Ecto neural progenitor cell (in vitro differentiated cells): Measurements from ENCODE around the gene PHF24.

Experiments used
- DNase-seq: peaks from one replicate; pipeline ENCODE4 v3.0.0-alpha.2; 2018; ENCODE audit warnings: low spot score

The PHF24 gene

DNA sequence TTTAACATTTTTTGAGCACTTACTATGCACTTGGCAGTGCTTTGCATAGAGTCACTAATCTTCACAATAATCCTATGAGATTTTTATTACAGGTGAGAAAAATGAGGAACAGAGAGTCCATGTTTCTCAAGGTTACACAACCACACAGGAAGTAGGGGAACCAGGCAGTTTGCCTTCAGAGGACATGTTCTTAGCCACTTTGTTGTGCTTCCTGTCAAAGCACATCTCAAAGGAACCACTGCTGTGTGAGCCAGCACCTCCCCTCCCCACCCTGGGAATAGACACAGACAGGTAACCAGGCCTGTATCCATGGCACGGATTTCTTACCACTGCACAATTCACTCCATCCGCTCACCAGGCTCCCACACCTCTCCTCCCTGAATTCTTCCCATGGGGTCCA is 25.1 kb downstream of the PHF24 start:
- DNase-seq: no peak

DNA sequence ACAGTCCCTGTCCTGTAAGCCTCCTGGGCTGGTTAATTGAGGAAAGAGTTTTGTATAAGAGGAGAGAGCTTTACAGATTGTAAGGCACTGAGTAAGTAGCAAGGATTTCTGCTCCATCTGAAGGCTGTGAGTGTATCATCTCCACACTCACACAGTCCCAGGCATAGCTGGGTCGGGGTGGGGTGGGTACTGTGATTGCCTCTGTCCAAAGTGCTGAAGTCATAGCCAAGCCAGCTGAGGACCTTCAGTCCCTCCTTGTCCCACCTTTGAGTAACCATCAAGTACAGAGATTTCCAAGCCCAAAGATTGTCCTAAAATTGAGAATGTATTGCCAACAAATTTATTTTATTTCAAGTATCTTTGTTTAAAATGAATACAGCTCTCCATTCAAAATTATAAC is 26.0 kb downstream of the PHF24 start:
- DNase-seq: peak; percentile 71

DNA sequence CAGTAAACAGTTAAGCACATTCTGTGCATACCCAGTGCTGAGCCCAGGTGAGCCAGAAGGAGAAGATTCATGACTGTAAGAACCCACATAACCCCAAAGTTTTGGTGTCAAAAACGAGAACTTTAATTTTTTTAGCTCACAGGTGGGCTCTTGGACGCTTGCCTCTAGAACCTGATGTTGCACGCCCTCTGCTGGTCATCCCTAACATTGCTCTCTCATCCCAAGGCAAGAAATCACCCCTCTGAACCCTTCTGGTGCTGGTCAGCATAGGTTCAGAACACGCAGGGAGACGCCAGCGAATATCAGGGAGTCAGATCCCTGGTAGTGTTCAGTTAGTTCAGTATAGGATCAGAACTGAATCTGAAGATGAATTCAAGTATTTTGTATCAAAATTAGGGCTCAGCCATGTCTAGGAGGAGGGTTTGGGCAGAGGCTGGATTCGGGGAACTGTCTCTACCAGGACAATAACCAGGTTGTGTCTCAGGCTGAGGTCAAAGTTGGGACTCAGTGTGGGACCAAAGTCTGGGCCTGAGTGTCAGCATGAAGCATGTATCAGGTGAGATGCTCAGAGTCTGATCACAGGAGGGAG is 27.3 kb downstream of the PHF24 start:
- DNase-seq: peak; percentile 79

DNA sequence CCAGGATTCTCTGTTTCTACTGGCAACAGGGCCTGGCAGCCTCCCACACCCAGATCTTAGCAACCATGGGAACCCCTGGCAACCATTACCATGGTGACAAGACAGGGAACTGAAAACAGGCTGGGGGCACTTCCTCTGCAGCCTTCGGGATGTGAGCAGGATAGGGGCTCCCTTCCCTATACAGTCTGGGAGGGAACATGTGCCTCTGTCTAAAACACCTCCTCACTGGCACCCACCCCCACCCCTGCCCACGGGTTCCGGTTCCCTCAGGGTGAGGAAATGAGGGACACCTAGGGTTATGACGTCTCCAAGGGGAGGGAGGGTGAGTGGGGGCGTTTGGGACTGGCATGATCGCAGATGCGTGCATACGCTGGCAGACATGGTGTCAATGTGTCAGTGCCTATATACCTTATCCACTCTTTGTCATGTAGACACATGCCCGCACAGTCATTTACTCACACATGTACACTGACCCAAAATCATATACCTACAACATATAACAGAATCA is 28.5 kb downstream of the PHF24 start:
- DNase-seq: peak; percentile 71

DNA sequence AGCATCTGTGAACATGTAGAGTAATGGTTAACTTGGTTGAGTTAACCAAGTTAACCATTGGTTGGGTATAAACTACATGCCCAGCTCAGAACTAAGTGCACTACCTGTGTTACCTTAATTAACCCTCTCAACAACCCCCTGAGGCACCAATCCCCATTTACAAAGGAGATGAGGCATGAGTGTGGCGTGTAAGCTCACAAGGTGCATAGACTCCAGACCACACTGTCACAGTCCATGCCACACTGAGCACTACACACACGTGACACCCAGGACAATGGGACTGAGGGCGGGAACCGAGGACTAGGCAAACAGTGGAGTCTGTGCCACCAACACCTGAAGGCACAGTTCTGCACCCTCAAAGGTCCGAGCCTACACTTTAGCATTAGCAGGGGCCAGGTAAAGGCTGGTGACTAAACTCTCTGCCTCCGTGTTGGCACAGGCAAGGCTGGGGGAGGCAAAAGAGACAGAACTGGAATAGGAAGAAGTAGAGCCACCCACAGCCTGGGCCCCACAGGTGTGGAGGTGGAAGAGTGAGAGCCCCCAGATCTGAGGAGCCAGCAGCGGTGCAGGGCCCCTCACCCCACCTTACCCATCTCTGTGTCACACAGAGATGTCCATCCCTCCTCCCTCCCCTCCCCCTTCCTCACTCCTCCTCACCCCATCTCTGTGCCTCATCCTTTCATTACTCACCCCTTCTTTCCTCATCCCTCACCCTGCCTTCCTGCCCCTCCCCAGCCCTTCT is 29.2 kb downstream of the PHF24 start:
- peak; percentile 42 for DNase-seq

DNA sequence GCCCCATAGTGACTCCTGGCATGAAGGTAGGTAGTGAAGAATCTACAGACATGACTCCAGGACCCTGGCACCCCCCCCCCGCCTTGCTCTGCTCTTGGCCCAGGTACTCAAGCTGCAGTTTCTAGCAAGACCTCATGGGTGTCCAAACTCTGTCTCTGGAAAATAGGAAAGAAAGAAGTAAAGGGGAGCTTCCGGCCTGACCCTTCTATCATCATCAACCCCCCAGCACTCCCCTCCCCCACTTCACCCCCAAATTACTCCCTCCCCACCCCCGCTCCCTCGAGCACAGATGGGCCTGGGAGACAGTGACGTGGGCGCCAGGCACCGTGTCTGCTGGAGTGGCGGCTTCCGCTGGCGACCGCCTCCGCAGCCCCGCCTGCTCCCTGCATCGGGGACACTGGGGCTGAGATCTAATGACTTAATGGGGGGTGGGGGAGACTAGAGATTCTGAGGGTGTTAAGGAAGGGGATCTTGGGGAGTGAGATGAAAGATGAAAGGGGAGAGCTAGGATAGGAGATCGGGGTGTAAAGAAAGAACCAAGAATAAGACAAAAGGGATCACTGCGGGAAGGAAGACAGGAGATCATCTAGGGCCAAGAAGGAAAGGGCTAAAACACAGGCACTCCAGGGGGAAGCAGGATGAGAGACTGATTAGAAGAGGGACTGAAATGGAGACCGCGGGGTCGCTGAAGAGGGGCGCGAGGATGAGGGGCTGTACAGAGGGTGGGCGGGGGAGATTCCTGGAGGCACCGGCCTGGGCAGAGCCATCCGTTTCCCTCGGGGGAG is 30.3 kb downstream of the PHF24 start:
- no peak for DNase-seq

DNA sequence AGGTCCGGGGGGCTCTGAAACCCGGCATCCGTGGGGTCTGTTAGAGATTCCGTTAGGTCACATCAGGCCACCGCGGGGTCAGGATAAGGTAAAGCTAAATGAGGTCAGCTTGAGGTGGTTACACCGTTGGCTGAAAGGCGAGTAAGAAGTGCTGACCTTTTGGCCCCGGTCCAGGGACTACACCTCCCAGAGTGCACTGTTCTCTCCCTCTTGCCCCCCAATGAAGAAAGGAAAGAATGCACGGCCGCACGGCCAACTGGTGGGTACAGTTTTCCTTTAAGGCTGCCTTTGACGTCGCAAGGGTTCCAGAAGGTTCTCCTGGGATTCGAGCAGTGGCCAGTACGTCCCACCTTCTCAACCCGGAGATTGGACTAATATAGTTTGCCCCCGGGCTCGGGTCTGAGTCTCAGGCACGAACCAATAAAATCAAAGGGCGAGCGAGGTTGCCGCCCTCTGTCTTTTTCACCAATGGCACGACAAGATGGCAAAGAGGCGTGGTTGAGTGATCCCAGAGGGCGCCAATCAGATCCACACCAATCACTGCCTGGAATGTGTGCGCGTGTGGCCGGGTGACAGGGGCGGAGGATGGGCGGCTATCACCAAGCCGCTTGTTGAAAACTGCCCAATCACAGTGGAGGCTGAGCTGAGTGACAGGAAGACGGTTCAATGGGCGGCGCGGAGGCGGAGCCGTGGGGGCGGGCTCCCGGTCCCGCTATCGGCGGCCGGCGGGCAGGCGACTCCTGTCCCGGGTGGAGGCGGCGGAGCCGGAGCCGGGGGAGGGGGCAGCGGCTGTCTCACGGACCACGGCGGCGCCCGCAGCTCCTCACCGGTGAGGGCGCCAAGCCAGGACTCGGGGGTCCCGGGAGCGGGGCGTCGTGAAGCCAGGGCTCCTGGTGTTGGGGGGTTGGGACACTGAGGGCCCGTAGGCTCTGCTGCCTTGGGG is 31.2 kb downstream of the PHF24 start, which contains the start of gene DNAJB5:
Gene DNAJB5, plus strand, starts transcription at position 743 of the 943 bp plus-strand sequence. CDS start 886 bp downstream, outside the sequence.
- peak; percentile 99 for DNase-seq

DNA sequence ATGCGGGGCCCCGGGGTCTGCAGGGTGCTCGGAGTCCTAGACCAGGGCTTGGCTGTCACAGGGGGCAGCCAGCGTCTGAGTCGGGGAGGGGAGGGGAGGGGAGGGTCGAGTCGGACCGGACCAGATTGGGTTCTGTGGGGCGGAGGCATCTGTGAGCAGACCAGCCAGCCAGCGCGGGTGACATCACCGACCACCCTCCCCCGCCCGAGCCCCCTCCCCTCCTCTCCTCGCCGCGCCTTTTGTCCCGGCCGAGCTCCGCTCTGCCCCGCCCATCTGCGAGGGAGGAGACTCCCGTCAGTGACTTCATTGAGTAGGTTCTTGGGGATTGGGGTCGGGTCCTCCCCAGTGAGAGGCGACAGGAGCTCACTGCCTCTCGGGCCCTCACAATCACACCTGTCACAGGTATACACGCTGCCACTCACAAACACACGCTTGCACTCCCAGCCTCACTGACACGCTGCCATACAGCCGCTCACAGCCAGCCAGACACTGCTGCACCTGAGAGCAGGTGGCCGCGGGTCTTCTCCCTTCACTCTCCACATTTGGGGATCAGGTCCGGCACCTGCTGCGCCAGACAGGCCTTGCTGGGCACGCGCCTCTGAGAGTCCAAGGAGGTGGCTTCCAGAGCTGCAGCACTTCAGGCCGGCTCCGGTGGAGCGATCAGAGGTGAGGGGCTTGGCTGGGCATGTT is 32.0 kb downstream of the PHF24 start:
- DNase-seq: peak; percentile 88

DNA sequence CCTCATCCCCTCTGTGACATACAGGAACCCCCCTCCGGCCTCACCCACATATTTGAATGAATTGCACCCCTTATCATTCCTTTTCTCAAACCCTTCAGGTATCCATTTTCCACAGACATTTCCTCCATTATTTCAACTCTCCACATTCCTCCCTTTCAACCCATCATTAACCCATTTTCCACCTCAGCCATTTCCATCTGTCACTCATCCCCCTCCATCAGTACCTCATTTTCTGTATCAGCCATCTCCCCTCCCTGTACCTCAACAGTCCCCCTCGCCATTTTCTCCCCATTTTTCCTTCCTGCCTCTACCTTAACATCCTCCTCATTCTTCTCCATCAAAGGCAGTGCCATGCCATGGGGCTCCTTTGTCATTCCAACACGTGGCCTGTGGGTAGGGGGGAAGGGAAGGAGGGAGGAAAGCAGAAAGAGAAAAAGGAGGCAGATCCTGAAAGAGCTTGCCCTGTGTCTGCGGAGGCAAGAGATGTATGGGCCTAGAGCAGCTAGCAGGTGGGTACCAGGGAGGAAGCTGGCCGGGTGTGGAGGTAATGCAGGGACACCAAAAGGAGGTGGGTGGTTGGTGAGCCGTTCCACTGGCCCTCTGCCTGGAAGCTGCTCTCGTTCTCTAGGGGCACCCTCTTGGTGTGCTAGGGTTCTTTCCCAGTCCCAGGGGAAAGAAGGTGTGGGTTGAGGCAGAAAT is 33.0 kb downstream of the PHF24 start:
- DNase-seq: no peak

DNA sequence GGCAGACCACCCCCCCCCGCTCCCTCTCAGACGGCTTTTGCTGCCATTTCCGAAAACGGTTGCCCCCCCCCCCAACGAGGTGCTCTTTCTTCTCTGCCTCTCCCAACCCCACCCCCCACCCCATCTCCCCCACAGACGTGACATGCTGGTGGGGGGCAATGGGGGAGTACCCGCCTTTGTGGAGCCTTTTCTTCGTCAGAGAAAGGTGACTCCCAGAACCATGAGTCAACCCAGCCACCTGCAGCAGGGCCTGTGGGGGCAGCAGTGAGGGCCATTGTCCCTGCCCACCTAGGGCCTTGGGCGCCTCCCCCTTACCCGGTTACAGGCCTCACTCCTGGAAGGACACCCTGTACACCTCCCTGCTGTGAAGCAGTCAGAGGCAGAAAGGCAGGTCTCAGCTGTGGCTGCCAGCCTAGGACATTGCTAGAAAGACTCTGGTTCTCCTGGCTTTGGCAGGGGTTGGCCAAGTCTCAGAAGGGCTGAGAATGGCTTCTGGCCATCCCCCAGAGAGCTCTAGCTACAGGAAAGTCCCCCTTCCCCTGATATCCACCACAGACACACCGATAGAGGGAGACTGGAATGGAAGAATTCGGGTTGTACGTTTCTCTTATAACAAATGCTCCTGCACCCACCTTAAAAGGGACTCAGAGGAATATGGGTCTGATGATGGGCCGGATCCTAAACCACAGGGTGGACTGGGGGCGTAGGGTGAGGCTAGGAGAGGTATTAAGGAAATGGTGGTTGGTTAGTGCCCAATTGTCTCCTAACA is 33.7 kb downstream of the PHF24 start:
- DNase-seq: no peak

DNA sequence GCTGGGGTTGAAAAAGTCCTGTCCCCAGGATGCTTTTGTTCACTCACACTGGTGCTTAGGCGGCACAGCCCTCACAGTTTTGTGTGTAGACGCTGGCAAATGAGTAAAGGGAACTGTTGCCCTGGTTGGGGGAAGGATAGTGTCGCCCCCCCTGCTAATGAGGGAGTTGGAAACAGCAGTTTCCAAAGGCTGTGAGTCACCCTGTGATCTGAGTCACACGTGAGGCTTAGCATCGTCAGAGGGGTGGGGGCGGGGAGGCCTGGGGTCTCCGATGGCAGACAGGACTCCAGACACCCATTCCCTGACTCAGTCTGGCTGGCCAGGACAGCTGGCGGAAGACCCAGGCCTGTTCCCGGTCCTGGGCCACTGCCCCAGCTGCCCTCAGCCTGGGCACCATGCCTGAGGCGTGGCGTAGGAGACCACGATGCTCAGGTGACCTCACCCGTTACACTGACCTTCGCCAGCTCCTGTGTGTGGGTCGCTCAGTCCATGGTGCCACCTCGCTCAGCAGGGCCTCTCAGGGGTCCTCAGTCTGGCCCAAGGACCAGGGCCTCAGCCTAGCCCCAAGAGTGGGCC is 34.4 kb downstream of the PHF24 start:
- DNase-seq: no peak

DNA sequence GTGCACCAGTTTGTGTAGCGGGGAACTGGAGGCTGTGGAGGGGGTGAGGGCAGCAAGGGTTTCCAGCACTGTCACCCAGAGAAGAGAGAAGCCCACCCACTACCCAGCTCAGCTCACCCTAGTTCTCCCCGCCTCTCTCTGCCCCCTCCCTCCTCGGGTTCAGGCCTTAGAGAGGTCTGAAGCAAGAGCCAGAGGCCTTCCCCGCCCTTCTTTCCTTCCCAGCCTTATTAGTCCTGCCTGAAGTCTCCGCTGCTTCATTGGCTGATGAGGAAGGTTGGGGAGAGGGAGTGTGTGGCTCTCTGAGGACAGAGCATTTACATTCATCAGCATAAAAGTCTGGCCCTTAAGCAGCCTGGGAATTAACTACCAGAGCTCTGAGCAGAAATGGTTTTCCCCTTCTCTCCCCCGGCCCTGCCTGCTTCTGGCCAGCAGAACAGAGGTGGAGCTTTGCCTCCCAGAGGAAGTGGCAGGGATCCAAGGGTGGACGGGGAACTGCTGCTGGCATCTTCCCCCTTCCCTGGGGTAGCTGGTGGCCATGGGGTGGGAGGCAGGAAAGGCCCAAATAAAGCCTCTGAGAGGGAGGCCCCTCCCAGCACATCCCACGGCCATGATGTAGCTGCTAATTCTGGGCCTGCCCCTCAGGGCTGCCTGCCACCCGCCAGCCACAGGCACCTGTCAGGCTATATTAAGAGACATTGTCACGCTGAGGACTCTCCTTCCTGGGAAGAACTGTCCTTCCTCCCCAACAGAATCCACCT is 35.6 kb downstream of the PHF24 start:
- no peak for DNase-seq

DNA sequence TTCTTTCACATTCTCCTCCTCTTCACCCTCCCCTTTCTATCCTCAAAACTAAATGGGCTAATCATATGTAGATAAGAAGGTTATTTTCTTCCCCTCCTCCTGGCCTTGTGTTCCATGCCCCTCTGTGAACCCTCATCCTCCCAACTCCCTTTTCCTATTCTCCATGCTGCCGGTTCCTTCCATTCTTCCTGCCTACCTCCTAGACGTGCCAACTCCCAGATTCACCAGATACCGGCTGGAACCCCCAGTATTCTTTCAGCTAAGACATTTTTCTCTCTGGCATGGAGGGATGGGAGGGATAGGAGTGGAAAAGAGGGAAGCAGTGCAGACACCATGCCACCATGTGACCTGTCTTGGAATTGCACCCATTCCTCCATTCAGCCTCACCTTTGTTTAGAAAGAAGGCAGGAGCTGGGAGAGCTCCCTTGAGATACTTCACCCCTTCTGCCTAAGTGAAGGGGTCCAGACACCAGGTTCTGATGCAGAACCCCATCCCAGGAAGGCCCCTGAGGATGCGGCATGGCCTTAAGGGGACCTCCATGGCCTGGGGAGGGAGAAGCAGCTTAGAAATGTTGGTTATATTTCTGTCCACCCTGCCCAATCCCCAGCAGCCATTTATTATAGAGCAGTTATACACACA is 36.3 kb downstream of the PHF24 start:
- no peak for DNase-seq

DNA sequence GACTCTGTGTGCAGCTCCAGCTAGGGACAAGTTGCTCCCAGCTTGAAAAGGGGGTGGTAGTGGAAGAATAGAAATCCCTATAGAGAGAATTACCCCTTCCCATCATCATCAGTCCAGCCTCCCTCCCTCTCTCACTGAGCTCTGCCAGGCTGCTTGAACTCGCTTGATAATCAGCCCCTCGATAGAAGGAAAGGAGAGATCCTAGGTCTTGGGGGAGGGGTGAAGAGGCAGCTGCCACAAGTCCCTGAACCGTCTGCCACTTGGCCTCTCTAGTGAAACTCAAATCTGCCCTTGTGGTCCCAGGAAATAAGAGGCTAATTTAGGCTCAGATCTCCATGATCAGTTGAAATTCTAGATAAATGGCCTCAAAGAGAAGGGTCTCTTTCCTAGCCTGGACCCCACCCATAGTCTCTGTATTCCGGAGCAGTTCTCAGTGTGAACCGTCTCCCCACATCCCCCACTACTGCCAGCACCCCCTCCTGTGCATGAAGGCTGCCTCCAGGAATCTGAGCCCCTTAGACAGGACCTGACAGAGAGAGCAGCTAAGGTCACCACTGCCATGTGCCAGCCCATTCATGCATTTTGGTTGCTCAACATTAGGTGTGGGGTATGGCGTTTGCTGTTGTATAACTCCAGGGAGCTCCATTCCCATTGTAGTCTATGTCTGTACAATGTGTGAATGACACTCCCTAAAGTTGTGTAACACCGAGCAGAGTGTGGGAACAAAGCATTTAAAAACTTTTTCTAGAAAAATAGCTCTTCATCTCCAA is 37.0 kb downstream of the PHF24 start:
- DNase-seq: no peak

DNA sequence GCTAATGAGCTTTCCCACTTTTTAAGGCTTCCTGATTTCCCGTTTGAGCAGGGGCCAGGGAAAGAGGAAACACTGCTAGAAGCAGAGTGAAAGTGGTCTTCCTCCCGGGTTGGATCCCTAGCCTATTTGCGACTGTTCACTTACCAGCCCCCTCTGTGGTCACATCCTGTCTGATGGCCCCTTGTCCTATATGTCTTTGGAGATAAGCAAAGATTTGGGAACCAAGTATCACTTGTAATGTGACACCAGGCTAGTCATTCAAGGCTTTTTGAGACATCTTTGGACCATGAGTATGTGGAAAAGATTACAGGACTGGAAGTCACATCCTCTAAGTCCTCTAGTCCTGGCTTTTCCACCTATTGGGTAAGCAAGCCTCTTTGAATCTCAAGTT is 37.6 kb downstream of the PHF24 start:
- no peak for DNase-seq

DNA sequence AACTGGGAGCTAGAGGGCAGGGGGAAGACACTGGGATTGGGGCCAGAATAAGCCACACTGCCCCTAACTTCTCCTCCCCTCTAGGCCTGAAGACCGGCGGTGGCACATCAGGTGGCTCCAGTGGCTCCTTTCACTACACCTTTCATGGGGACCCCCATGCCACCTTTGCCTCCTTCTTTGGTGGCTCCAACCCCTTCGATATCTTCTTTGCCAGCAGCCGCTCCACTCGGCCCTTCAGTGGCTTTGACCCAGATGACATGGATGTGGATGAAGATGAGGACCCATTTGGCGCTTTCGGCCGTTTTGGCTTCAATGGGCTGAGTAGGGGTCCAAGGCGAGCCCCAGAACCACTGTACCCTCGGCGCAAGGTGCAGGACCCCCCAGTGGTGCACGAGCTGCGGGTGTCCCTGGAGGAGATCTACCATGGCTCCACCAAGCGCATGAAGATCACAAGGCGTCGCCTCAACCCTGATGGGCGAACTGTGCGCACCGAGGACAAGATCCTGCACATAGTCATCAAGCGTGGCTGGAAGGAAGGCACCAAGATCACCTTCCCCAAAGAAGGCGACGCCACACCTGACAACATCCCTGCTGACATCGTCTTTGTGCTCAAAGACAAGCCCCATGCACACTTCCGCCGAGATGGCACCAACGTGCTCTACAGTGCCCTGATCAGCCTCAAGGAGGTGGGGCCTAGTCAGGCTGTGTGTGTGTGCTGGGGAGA is 38.3 kb downstream of the PHF24 start:
- peak; percentile 29 for DNase-seq

DNA sequence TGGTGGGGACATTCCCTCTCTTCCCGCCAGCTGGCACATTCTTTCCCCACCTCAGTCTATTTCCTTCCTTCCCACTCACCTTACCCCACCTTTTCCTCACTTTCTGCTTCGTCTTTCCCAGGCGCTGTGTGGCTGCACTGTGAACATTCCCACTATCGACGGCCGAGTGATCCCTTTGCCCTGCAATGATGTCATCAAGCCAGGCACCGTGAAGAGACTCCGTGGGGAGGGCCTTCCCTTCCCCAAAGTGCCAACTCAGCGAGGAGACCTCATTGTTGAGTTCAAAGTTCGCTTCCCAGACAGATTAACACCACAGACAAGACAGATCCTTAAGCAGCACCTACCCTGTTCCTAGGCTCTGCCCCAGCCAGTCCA is 38.8 kb downstream of the PHF24 start:
- no peak for DNase-seq
